ENCODE measurements around the gene LONRF2.

Gene LONRF2

DNA sequence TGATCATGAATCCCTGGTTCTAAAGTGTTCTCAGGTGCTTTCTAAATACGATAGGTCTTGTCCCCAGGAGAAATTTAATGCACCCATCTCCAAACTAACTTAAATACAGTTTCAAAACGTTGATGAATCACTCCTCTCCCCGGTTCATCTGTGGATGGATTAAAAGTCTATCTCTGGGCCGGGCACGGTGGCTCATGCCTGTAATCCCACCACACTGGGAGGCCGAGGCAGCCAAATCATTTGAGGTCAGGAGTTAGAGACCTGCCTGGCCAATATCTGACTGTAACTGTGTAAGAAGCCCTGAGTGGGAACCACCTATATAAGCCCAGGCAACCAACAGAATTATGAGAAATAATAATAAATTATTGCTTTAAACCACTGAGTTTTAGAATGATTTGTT is 78.7 kb downstream of the LONRF2 start:
- TF ChIP-seq EZH2phosphoT487 (IDR thresholded peaks at IDR 0.05; ENCODE audit: low read depth) (no peak), CTCF (IDR thresholded peaks at IDR 0.05; ENCODE audit: low read depth, low read length) (no peak)
- 0 out of 2 replicates have a peak overlapping the region, but pooled peaks have one; percentile 4 for H3K27ac ChIP-seq (ENCODE audit: low read length)
- no peak overlapping the region for H3K4me3 ChIP-seq (ENCODE audit: low read length)
- no peak overlapping the region; the same call in 1 of the 2 replicates for H3K9ac ChIP-seq (ENCODE audit: low read length)
- H3K4me1 ChIP-seq (ENCODE audit: low read length) = peaks cover 75% of the 10 kb centered on the region
- H3K36me3 ChIP-seq (replicated peaks; ENCODE audit: low read depth, low read length) = no peaks in the 10 kb centered on the region
- no peaks in the 10 kb centered on the region for H3K9me3 ChIP-seq (ENCODE audit: insufficient read depth, low read length)
- no peaks in the 10 kb centered on the region for H3K79me2 ChIP-seq (ENCODE audit: low read length)
- no peaks in the 10 kb centered on the region for H4K20me1 ChIP-seq (ENCODE audit: insufficient read depth, low read length)
- peak overlapping the region; percentile 83 for H3K4me2 ChIP-seq (ENCODE audit: low read length)
- H2AFZ ChIP-seq (ENCODE audit: low read depth, low read length) = no peak overlapping the region
- peaks cover 9% of the 10 kb centered on the region; the same call in 1 of the 2 replicates for H3K27me3 ChIP-seq (ENCODE audit: low read depth, low read length)

DNA sequence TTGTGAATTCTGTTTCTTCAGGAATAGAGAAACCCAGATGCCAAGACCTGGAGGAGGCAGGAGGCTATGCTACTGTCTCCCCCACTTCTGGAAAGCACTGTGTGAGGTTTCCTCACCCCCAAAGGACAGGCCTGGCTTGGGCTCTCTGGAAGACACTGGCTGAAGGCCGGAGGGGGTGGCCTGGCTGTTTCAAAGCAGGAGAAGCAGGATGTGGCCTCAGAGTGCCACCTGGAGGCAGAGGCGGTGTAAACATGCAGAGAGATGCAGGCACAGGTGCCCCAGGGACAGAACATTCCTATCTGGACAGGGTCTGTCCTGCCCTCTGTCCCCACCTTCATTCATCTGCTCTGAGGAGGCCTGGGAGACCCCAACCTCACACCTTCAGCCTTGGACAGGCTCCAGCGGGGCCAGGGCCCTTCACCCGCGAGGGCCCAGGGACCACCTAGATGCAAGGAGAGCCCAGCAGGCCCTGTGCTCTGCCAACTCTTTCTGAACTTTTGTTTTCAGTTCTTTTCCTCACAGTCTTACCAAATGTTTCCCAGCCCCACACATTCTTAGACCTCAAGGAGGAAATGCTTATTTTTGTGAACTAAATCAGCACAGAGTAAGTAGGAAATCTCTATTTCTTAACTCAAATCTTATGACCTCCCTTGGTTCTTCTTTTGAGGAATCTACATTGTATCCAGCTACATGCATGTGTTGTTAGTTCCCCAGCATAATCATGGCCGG is 79.2 kb downstream of the LONRF2 start:
- Histone ChIP-seq H3K27me3 (ENCODE audit: low read depth, low read length) (peaks cover 9% of the 10 kb centered on the region; the same call in 1 of the 2 replicates), H3K27ac (ENCODE audit: low read length) (peak overlapping the region; percentile 43), H3K9ac (ENCODE audit: low read length) (peak overlapping the region; percentile 48; the same call in 1 of the 2 replicates), H3K79me2 (ENCODE audit: low read length) (no peaks in the 10 kb centered on the region), H3K9me3 (ENCODE audit: insufficient read depth, low read length) (no peaks in the 10 kb centered on the region), H3K4me1 (ENCODE audit: low read length) (peaks cover 69% of the 10 kb centered on the region), H3K4me2 (ENCODE audit: low read length) (peak overlapping the region; percentile 83), H3K4me3 (ENCODE audit: low read length) (peak overlapping the region; percentile 71), H2AFZ (ENCODE audit: low read depth, low read length) (no peak overlapping the region), H4K20me1 (ENCODE audit: insufficient read depth, low read length) (no peaks in the 10 kb centered on the region), H3K36me3 (replicated peaks; ENCODE audit: low read depth, low read length) (no peaks in the 10 kb centered on the region)
- no peak for TF ChIP-seq EZH2phosphoT487 (IDR thresholded peaks at IDR 0.05; ENCODE audit: low read depth)
- peak; percentile 91 for TF ChIP-seq CTCF (IDR thresholded peaks at IDR 0.05; ENCODE audit: low read depth, low read length)

GRCh38 chr2:100242476-100242875 is 79.8 kb downstream of the LONRF2 start:
- peak overlapping the region; percentile 83 for H3K4me2 ChIP-seq (ENCODE audit: low read length)
- H3K36me3 ChIP-seq (replicated peaks; ENCODE audit: low read depth, low read length) = no peaks in the 10 kb centered on the region
- H3K4me1 ChIP-seq (ENCODE audit: low read length) = peaks cover 64% of the 10 kb centered on the region
- peak overlapping the region; percentile 71 for H3K4me3 ChIP-seq (ENCODE audit: low read length)
- H4K20me1 ChIP-seq (ENCODE audit: insufficient read depth, low read length) = no peaks in the 10 kb centered on the region
- H2AFZ ChIP-seq (ENCODE audit: low read depth, low read length) = peak overlapping the region; percentile 55; the same call in 1 of the 2 replicates
- no peaks in the 10 kb centered on the region for H3K9me3 ChIP-seq (ENCODE audit: insufficient read depth, low read length)
- peak overlapping the region; percentile 48; the same call in 1 of the 2 replicates for H3K9ac ChIP-seq (ENCODE audit: low read length)
- H3K27me3 ChIP-seq (ENCODE audit: low read depth, low read length) = peaks cover 9% of the 10 kb centered on the region; the same call in 1 of the 2 replicates
- no peak for TF ChIP-seq EZH2phosphoT487 (IDR thresholded peaks at IDR 0.05; ENCODE audit: low read depth)
- TF ChIP-seq CTCF (IDR thresholded peaks at IDR 0.05; ENCODE audit: low read depth, low read length) = no peak
- no peaks in the 10 kb centered on the region for H3K79me2 ChIP-seq (ENCODE audit: low read length)
- peak overlapping the region; percentile 43 for H3K27ac ChIP-seq (ENCODE audit: low read length)

- no peak overlapping the region for H3K9ac ChIP-seq (ENCODE audit: low read length)
- no peaks in the 10 kb centered on the region for H4K20me1 ChIP-seq (ENCODE audit: insufficient read depth, low read length)
- no peak overlapping the region for H3K4me2 ChIP-seq (ENCODE audit: low read length)
- H3K4me3 ChIP-seq (ENCODE audit: low read length) = no peak overlapping the region
- H3K36me3 ChIP-seq (replicated peaks; ENCODE audit: low read depth, low read length) = no peaks in the 10 kb centered on the region
- no peaks in the 10 kb centered on the region for H3K9me3 ChIP-seq (ENCODE audit: insufficient read depth, low read length)
- H2AFZ ChIP-seq (ENCODE audit: low read depth, low read length) = no peak overlapping the region
- H3K27ac ChIP-seq (ENCODE audit: low read length) = no peak overlapping the region
- peaks cover 52% of the 10 kb centered on the region for H3K4me1 ChIP-seq (ENCODE audit: low read length)
- TF ChIP-seq EZH2phosphoT487 (IDR thresholded peaks at IDR 0.05; ENCODE audit: low read depth) = no peak
- TF ChIP-seq CTCF (IDR thresholded peaks at IDR 0.05; ENCODE audit: low read depth, low read length) = no peak
- peaks cover 21% of the 10 kb centered on the region for H3K27me3 ChIP-seq (ENCODE audit: low read depth, low read length)
- H3K79me2 ChIP-seq (ENCODE audit: low read length) = no peaks in the 10 kb centered on the region
These were observed 81.1 kb downstream of the LONRF2 start for GRCh38 chr2:100241236-100241635.

Measured in OCI-LY3 (cell line).